ENCODE data around the gene KDELR3. TPM values are rescaled to one million over a fixed set of nuclear protein-coding genes. Genes with fewer than 3 reads are reported as not detected.

The KDELR3 gene
- total RNA-seq, result 32.9 and 40.8 TPM in 2 replicates

DNA sequence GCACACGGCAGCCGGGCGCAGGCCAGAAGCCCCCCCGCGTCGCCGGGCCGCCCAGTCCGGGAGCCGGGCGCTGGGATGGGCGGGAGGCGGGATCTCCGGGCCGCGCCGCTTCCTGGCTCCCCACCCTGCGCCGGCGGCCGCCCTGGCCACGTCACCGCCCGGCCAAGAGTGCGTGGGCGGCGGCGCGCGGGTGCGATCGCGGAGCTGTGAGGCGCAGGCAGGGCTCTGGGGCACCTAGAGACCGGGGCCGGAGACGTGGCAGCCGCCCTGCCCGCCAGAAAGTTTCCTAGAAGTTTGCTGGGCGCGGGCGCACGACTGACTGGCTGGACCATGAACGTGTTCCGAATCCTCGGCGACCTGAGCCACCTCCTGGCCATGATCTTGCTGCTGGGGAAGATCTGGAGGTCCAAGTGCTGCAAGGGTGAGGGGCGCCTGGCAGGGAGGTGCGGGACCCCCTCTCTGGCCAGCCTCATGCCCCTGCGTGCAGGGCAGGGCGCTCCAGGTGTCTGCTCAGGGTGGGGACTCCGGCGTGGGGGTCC, at the start of gene KDELR3:
Gene KDELR3 (plus strand): TSS at position 193 of the 539 bp plus-strand sequence. CDS start 138 bp downstream, at position 331.
- DNase-seq (ENCODE audit: low read depth in 2 of 2), result peak in 1 of 2 donors; percentile 75

- DNase-seq (ENCODE audit: low read depth in 2 of 2), result no peak
These were observed 49.3 kb upstream of the KDELR3 start for GRCh38 chr22:38418589-38418988.

DNA sequence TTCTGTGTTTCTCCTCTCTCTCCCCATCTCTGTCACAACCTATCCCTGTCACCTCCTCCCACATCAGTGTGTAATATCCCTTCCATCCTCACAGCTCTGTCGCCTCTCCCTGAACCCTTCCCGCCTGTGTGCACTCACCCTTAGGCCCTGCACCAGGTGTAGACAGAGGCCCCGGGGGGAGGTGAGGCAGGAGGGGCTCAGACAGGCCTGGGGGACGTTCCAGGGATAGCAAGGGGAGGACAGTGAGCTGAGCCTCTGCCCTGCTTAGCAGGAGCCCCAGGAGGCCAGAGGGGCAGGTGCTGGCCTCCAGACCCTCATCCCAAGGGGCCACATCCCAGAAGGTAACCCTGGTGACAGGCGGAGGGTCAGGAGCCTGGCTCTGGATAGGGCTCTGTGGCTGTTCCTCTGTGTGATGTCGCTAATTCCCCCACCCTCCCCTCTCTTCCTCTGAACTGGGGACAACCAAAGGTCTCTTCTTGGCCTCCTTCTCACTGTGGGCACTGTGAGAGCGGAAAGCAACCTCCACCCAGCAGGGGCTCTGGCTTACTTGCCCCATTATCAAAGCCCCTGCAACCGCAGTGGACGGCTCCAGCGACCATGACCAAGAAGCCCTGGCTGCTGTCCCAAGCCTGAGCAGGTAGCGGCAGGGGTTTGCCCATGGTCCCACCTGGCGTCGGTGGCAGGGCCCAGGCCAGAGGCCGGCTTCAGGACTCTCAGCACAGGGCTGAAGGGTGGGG, 48.6 kb upstream of the KDELR3 start:
- no peak for DNase-seq (ENCODE audit: low read depth in 2 of 2)

DNA sequence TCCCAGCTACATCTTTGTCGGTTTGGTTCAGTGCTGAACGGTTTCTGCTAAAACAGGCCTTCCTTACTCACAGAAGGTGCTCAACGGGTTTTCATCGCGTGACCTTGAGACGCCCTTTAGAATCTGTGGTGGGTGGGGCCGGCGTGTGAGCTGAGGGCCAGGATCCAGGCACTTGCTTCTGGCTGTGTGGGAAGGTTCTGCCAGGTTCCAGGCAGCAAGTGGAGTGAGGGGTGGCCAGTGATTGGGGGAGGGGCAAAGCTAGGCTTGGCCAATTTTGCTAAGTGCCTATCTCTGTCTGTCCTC, 48.1 kb upstream of the KDELR3 start:
- no peak for DNase-seq (ENCODE audit: low read depth in 2 of 2)

DNA sequence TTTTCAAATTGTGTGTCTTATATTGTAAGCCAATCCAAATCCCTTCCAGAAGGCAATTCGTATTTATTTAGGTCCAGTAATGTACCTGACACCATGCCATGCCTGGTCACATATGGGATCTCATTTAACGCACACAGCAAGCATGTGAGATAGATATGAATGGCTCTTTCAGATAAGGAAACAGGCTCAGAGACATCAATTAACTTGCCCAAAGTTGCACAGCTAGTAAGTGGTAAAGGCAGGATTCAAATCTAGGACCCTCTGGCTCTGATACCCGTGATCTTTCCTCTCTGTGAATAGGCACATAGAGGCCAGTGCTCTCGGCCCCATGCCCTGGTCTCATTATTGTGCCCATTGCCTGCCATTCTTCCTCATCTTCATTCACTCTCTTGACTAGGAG, 47.2 kb upstream of the KDELR3 start:
- no peak for DNase-seq (ENCODE audit: low read depth in 2 of 2)

DNA sequence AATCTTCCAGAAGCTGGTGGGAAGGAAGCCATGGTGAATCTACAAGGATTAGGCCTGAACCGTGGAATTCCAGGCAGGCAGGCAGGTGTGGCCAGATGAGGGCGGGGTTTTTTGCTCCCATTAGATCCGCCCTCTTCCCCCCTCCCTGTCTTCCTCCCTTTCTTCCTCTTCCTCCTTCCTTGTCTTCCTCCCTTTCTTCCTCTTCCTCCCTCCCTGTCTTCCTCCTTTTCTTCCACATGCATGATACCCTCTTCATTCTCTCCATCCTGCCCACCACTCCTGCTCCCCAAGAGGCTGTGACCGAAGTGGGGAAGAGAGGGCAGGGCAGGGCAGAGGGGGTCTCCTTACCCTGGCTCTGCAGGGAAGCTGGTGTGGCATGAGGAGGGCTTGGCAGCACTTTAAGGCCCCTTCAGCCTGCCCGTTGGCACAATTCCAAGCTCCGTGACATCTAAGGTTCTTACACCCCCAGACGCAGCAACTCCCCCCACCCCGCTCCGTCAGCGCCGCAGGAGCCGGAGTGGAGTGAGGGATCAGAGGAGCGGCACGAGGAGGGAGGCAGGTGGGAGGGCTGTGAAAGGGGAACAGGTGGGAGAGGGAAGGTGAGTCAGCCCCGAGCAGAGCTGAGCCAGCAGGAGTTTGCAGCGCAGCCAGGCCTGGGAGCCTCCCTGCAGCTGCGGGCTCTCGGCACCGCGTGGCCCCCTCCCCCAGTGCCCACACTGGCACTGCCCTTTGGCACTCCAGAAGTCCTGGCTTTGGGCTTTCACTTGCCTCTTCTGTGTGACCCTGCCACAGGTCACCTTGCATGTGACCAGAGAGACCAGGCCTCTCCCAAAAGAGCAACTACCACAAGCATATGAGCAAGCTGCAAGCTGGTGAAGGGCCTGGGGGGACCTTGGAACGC, 45.0 kb upstream of the KDELR3 start:
- no peak for DNase-seq (ENCODE audit: low read depth in 2 of 2)

- no peak for DNase-seq (ENCODE audit: low read depth in 2 of 2)
These were observed 44.1 kb upstream of the KDELR3 start for GRCh38 chr22:38423512-38424503.

DNA sequence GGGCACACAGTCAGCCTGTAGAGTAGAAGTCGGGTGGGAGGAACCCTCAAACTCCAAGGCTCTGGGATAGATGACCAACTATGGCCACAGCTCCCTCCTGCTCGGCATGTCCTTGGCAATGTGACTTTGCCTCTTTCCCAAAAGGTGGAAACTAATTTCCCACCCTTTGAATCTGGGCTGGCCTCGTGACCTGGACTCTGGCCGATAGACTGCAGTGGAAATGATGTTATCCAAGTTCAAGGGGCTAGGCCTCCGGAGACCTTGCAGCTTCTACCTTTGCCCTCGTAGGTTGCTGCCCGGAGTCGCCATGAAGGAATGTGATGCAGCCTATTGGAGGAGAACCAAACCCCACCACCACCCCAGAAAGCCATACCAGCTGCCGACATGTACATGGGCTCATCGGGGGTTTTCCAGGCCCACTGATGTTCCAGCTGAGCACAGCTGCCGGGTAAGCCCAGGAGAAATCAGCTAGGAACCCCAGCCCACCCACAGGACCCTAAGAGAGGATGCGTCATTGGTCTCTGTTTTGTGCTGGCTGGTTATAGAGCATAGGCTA, 43.3 kb upstream of the KDELR3 start:
- no peak for DNase-seq (ENCODE audit: low read depth in 2 of 2)

DNA sequence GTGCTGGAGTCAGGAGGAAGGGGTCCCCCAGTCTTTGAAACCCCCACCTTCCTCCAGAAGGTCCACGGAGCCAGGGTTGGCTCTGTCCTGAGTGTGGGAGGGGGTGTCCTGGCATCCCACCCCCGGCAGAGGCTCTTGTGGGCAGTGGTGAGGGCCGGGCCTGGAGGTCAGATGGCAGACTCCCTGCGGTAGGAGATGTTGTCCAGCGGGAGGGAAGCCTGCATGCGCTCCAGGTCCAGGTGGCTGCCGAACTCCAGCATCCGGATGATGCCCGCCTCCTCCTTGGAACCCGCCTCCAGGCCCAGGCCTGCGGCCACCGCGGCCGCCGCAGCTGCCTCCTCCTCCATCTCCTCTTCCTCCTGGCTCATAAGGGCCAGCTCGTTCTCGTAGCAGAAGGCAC, 41.3 kb upstream of the KDELR3 start:
- DNase-seq (ENCODE audit: low read depth in 2 of 2), result no peak

DNA sequence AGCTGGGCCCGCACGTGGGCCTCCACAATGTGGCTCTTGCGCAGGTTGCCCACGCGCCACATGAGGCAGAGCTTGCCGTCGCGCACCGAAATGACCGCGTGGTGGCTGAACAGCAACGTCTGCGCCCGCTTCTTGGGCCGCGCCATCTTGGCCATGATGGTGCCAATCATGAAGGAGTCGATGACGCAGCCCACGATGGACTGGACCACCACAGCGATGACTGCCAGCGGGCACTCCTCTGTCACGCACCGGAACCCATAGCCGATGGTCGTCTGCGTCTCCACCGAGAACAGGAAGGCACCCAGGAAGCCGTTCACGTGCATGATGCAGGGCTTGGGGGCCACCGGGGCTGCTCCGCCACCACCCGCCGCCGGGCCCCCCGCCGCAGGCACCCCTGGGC, 40.4 kb upstream of the KDELR3 start:
- DNase-seq (ENCODE audit: low read depth in 2 of 2), result no peak

GRCh38 chr22:38427940-38428339, 40.0 kb upstream of the KDELR3 start:
- DNase-seq (ENCODE audit: low read depth in 2 of 2), result no peak

DNA sequence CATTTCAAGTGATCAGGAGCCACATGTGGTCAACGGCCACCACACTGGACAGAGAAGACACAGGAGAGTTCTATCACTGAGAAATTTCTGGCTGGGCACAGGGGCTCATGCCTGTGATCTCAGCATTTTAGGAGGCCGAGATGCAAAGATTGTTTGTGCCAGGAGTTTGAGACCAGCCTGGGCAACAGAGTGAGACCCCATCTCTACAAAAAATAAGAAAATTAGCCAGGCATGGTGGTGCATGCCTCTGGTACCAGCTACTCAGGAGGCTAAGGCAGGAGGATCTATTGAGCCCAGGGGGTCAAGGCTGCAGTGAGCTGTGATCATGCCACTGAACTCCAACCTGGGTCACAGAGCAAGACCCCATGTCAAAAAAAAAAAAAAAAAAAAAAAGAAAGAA, 39.2 kb upstream of the KDELR3 start:
- no peak for DNase-seq (ENCODE audit: low read depth in 2 of 2)

- peak; percentile 2 to 20 for DNase-seq (ENCODE audit: low read depth in 2 of 2)
These were observed 38.3 kb upstream of the KDELR3 start for GRCh38 chr22:38429499-38430068.

- DNase-seq (ENCODE audit: low read depth in 2 of 2), result no peak
These were observed 36.5 kb upstream of the KDELR3 start for GRCh38 chr22:38431266-38432010.

- DNase-seq (ENCODE audit: low read depth in 2 of 2), result no peak
These were observed 35.6 kb upstream of the KDELR3 start for GRCh38 chr22:38432264-38432663.

DNA sequence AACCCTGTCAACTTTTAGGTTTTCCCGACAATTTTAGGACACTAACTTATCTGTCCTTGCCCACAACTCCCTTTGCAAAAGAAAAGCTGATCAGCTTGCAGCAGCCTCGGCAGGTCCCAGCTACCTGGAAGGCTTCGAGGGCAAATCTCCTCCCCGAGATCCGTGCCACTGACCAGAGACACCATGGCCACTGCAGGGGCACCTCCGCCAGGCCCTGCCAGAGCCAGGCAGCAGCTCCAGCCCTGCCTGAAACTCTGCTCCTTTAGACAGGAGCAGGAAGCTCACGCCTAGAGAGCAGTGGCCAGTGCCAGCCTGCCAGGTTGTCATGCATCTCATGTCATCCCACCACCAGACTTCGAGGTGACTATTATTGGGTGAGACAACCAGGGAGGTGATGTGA, 34.0 kb upstream of the KDELR3 start:
- DNase-seq (ENCODE audit: low read depth in 2 of 2), result no peak

DNA sequence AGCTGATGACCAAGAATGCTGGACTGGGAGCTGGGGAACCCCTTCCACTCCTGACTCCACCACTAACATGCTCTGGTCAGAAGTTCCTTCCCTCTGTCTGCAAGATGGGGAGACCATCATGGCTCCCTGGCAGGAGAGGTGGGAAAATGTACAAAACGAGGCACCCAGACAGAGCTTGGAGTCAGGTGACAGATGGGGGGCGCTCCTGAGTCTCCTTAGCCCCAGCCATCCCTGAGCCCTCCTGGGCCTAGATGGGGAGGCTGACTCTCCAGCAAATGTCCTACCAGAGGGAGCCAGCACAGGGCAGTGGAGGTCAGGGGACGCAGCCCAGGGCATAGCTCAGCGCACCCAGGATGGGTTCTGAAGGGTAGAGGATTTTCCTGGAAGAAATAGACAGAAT, 32.9 kb upstream of the KDELR3 start:
- no peak for DNase-seq (ENCODE audit: low read depth in 2 of 2)

DNA sequence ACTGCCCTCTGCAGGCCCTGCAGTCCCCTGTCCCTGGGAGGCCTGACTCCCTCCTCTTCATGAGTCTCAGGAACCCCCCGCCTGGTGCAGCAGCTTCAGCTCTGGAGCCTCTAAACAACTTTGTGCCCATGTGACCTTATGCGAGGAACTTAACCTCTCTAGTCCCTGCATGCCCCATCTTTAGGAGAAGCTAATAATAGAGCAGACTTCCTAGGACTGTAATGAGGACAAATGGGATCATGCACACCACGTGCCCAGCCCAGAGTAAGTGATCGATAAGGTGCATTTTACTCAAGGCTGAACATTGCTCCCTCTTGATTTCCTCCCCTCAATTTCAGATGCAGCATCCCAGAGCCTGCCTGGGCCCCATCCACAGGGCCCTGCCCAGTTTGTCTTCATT, 31.9 kb upstream of the KDELR3 start:
- no peak for DNase-seq (ENCODE audit: low read depth in 2 of 2)

DNA sequence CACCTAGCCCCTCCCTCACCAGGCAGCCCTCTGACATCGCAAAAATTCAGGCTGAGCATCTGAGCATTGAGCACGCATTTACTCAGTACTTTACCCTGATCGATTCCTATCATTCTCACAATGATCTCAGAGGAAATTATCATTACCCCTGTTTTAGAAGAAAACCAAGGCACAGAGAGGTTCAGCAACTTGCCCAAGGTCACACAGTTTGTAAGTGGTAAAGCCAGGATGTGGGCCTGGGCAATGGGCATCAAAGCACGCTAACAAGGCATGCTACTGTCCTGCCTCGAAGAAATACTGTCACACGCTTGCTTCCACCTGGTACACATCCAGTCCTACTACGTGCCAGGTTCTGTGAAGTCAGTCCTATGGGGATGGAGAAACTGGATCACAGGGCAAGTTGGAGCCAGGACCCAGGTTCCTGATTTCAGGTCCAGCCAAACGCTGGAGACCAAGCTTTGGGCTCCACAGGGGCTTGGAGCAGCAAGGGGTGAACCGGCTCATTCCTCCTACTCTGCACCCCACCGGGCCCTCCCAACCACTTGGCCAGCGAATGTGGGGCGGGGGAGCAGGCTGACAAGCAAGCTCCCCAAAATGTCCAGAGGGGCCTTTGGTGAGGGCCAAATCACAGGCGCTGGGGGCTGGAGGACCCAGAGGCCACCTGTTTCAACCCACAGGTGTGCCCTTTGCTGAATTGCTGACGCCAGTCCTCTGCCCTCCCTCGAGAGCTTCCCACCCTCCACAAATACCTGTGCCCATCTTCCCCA, 31.1 kb upstream of the KDELR3 start:
- DNase-seq (ENCODE audit: low read depth in 2 of 2), result no peak

Data from dermis microvascular lymphatic vessel endothelial cell (primary cell).